Smooth muscle cell (in vitro differentiated cells): ENCODE measurements around the gene CENPO. TPM values are rescaled to one million over a fixed set of nuclear protein-coding genes. Genes with fewer than 3 reads are reported as not detected.

ENCODE experiments used
- DNase-seq: peaks from one replicate; lab custom pipeline; 2025; ENCODE audit not compliant: unreplicated experiment; lab: John Stamatoyannopoulos, UW
- H2AFZ ChIP-seq: fragments of 200-600 bp; sonication (generic); 2 replicates; pipeline ENCODE4 v1.6.0; 2016; ENCODE audit warnings: antibody characterized with exemption, low read depth, mild to moderate bottlenecking
- H3F3A ChIP-seq: fragments of 200-600 bp; sonication (generic); 2 replicates; pipeline ENCODE4 v1.6.0; 2017; ENCODE audit warnings: antibody characterized with exemption, low read depth
- H3K27ac ChIP-seq: fragments of 200-600 bp; sonication (generic); 2 replicates; pipeline ENCODE4 v1.5.1; 2016; ENCODE audit warnings: low read depth, mild to moderate bottlenecking
- H3K27me3 ChIP-seq: fragments of 200-600 bp; sonication (generic); 2 replicates; pipeline ENCODE4 v1.6.1; 2016; ENCODE audit warnings: low read depth, mild to moderate bottlenecking
- H3K36me3 ChIP-seq: fragments of 200-600 bp; sonication (generic); 2 replicates; pipeline ENCODE4 v1.5.1; 2016; ENCODE audit warnings: low read depth
- H3K4me1 ChIP-seq: fragments of 200-600 bp; sonication (generic); 2 replicates; pipeline ENCODE4 v1.5.1; 2016; ENCODE audit warnings: low read depth
- H3K4me2 ChIP-seq: fragments of 200-600 bp; sonication (generic); 2 replicates; pipeline ENCODE4 v1.6.0; 2016; ENCODE audit warnings: mild to moderate bottlenecking
- H3K4me3 ChIP-seq: fragments of 200-600 bp; sonication (generic); 2 replicates; pipeline ENCODE4 v1.5.1; 2016; ENCODE audit warnings: mild to moderate bottlenecking
- H3K79me2 ChIP-seq: fragments of 200-600 bp; sonication (generic); 2 replicates; pipeline ENCODE4 v1.6.0; 2016; ENCODE audit warnings: low read depth, mild to moderate bottlenecking
- H3K9ac ChIP-seq: fragments of 200-600 bp; sonication (generic); 2 replicates; pipeline ENCODE4 v1.6.0; 2016; ENCODE audit warnings: low read depth
- H3K9me3 ChIP-seq: fragments of 200-600 bp; sonication (generic); replicated peaks from 2 replicates; pipeline ENCODE4 v1.5.1; 2016; ENCODE audit warnings: low read depth
- H4K20me1 ChIP-seq: fragments of 200-600 bp; sonication (generic); 2 replicates; pipeline ENCODE4 v1.6.0; 2016; ENCODE audit warnings: low read depth
- CTCF ChIP-seq: fragments of 200-600 bp; sonication (generic); IDR thresholded peaks from 2 replicates; pipeline ENCODE4 v1.5.1; 2017; ENCODE audit warnings: borderline replicate concordance, mild to moderate bottlenecking, antibody characterized with exemption; ENCODE audit not compliant: insufficient read depth, poor library complexity, severe bottlenecking
- WGBS: methylation state at CpG from one replicate; pipeline ENCODE4 v1.1.7; 2016; ENCODE audit warnings: low lambda C conversion rate; 5-methylcytosine and 5-hydroxymethylcytosine counted together
- polyA plus RNA-seq: library from polyadenylated mRNA; unstranded; fragments of >200 nt; fragmentation: Nextera tagmentation; extraction: Ambion mirVana; gene quantifications from 2 replicates; pipeline ENCODE4 v1.2.1, GENCODE V29; 2016
- total RNA-seq: library from RNA; depleted of rRNA; stranded (reverse); fragments of >200 nt; gene quantifications from 2 replicates; pipeline ENCODE4 v1.2.3, GENCODE V29; 2014

CENPO gene
- total and polyA plus RNA-seq, 2 experiments from 2014 or later: 14.1 to 15.3 TPM

GRCh38 chr2:24844023-24844685 lies 50.9 kb downstream of the CENPO start:
- H2AFZ ChIP-seq: no peak overlapping the region
- no peak for TF ChIP-seq CTCF
- H3K9ac ChIP-seq: no peak overlapping the region
- no peaks in the 10 kb centered on the region for H3K9me3 ChIP-seq
- no peaks in the 10 kb centered on the region for H3F3A ChIP-seq
- no peak overlapping the region for H3K4me2 ChIP-seq
- no peak for DNase-seq
- WGBS: 96% methylated on average over 9 of the region's 9 CpGs
- H3K27ac ChIP-seq: no peak overlapping the region
- no peaks in the 10 kb centered on the region for H3K36me3 ChIP-seq
- no peaks in the 10 kb centered on the region for H3K4me1 ChIP-seq
- H3K4me3 ChIP-seq: no peak overlapping the region
- H3K79me2 ChIP-seq: no peaks in the 10 kb centered on the region
- H4K20me1 ChIP-seq: no peaks in the 10 kb centered on the region
- no peaks in the 10 kb centered on the region for H3K27me3 ChIP-seq

GRCh38 chr2:24845691-24846090 lies 52.5 kb downstream of the CENPO start:
- WGBS: 98% methylated on average over 5 of the region's 5 CpGs
- Histone ChIP-seq H4K20me1 (no peaks in the 10 kb centered on the region), H3K4me3 (no peak overlapping the region), H3K27ac (no peak overlapping the region), H3K27me3 (no peaks in the 10 kb centered on the region), H3K79me2 (no peaks in the 10 kb centered on the region), H3K9me3 (no peaks in the 10 kb centered on the region), H3K4me2 (no peak overlapping the region), H3K4me1 (no peaks in the 10 kb centered on the region), H3K36me3 (no peaks in the 10 kb centered on the region), H3F3A (no peaks in the 10 kb centered on the region), H2AFZ (no peak overlapping the region), H3K9ac (no peak overlapping the region)
- no peak for DNase-seq
- no peak for TF ChIP-seq CTCF

GRCh38 chr2:24850944-24851343 lies 57.7 kb downstream of the CENPO start:
- H3K79me2 ChIP-seq: no peaks in the 10 kb centered on the region
- no peaks in the 10 kb centered on the region for H4K20me1 ChIP-seq
- no peaks in the 10 kb centered on the region for H3K36me3 ChIP-seq
- no peaks in the 10 kb centered on the region for H3K27me3 ChIP-seq
- no peak overlapping the region for H3K4me2 ChIP-seq
- WGBS: 89% methylated on average over 7 of the region's 7 CpGs
- H3K27ac ChIP-seq: no peak overlapping the region
- no peak overlapping the region for H3K4me3 ChIP-seq
- no peak overlapping the region for H2AFZ ChIP-seq
- no peak for TF ChIP-seq CTCF
- DNase-seq: no peak
- H3K9me3 ChIP-seq: no peaks in the 10 kb centered on the region
- no peaks in the 10 kb centered on the region for H3F3A ChIP-seq
- H3K9ac ChIP-seq: no peak overlapping the region
- H3K4me1 ChIP-seq: peaks cover 9% of the 10 kb centered on the region

- Histone ChIP-seq H3K9me3 (no peaks in the 10 kb centered on the region), H4K20me1 (no peaks in the 10 kb centered on the region), H3K4me1 (peaks cover 15% of the 10 kb centered on the region), H3K27me3 (no peaks in the 10 kb centered on the region), H3K27ac (no peak overlapping the region), H3F3A (peaks cover 3% of the 10 kb centered on the region), H3K9ac (no peak overlapping the region), H3K4me3 (no peak overlapping the region), H3K36me3 (no peaks in the 10 kb centered on the region), H3K4me2 (no peak overlapping the region), H2AFZ (no peak overlapping the region), H3K79me2 (no peaks in the 10 kb centered on the region)
- no peak for TF ChIP-seq CTCF
- 98% methylated on average over 11 of the region's 13 CpGs for WGBS
- DNase-seq: no peak
These were observed 58.8 kb downstream of the CENPO start for GRCh38 chr2:24852026-24852425.
